ENCODE data around the gene PAIP1.

DNA sequence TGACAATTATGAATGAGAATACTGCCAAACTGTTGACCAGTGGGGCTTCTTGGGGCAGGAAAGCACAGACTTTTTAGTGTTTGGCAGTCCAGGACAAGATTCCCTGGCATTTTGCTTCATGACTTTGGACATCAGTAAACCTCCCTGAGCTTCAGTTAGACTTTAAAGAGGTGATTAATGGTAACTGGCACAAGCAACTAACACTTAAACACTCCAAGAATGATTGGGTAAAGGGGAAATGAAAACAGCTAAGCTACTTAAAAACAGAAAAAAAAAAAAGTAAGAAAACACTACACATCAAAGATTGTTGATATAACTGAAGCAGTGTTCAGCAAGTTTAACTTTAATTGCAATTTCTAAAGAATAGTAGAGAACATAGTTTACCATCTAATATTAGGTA lies 13.4 kb downstream of the PAIP1 start:
- no peak for TF ChIP-seq MAX (IDR thresholded peaks at IDR 0.05; ENCODE audit: low read depth, low read length)
- no peak for TF ChIP-seq CTCF (IDR thresholded peaks at IDR 0.05; ENCODE audit: low read depth, low read length)
